Urinary bladder (tissue), 4 donors: Measurements from ENCODE around the gene FXYD1. TPM values are rescaled to one million over a fixed set of nuclear protein-coding genes. Genes with fewer than 3 reads are reported as not detected.
A peak's percentile ranks its signal among the peaks of the same experiment; 100 is the strongest.

ENCODE experiments used
- DNase-seq: peaks from one replicate; pipeline ENCODE4 v3.0.0-alpha.2; 2015; ENCODE audit errors: extremely low spot score
- H3K27ac ChIP-seq: one replicate; pipeline ENCODE4 v1.5.1; 2013; ENCODE audit warnings: low read depth, mild to moderate bottlenecking, moderate library complexity
- H3K36me3 ChIP-seq: one replicate; pipeline ENCODE4 v1.6.1; 2013; ENCODE audit warnings: mild to moderate bottlenecking, moderate library complexity; ENCODE audit not compliant: insufficient read depth
- H3K4me1 ChIP-seq: one replicate; pipeline ENCODE4 v1.6.1; 2013; ENCODE audit warnings: mild to moderate bottlenecking, moderate library complexity; ENCODE audit not compliant: insufficient read depth
- H3K4me3 ChIP-seq: one replicate; pipeline ENCODE4 v1.5.1; 2013; ENCODE audit warnings: low read depth, low read length
- WGBS: extraction: QIAGEN DNeasy Blood & Tissue Kit; methylation state at CpG from one replicate; pipeline ENCODE4 v1.1.7; 2013; 5-methylcytosine and 5-hydroxymethylcytosine counted together
- polyA plus RNA-seq: library from polyadenylated mRNA; stranded (reverse); fragments of 200-250 nt; gene quantifications from one replicate; pipeline ENCODE4 v1.2.3, GENCODE V29; 2013
- total RNA-seq: library from RNA; depleted of rRNA; stranded (reverse); fragments of >200 nt; gene quantifications from one replicate; pipeline ENCODE4 v1.2.3, GENCODE V29; 2014
- donor health status: healthy with polysubstance abuse.
- donor health status: healthy.

The FXYD1 gene
- total RNA-seq (26.9 TPM), polyA plus RNA-seq (121 TPM)

DNA sequence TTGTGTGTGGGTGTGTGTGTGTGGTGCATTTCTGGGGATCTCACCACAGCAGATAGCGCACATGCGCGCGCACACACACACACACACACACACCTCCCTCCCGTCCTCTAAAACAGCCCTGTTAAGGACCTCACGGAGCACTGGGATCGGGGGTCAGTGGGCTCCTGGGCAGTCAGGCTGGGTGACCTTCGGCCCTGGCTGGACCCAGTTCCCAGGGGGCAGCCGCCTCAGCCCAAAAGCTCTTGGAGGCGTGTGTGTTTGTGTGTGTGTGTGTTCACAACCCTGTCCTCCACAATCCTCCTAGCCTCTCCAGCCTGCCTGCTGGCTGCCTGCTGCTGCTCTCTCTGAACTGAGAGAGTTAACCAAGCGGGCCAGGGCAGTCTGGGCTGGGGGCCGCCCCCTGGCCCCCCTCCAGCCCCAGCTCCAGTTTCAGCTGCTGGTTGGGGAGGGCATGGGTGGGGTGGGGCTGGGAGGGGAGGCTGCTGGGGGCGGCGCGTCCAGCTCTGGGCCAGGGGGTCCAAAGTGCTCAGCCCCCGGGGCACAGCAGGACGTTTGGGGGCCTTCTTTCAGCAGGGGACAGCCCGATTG, at the start of gene FXYD1:
FXYD1 (plus strand) TSS at position 520 of the 588 bp plus-strand sequence. CDS start 1,256 bp downstream, outside the sequence.
- Histone ChIP-seq H3K27ac (peak within 1 kb of the TSS; percentile 69), H3K4me3 (peak within 1 kb of the TSS; percentile 17), H3K4me1 (no peaks in the 10 kb centered on the region), H3K36me3 (no peaks in the 10 kb centered on the region)
- WGBS: 32% methylated on average over 18 of the region's 18 CpGs
- no peak for DNase-seq

DNA sequence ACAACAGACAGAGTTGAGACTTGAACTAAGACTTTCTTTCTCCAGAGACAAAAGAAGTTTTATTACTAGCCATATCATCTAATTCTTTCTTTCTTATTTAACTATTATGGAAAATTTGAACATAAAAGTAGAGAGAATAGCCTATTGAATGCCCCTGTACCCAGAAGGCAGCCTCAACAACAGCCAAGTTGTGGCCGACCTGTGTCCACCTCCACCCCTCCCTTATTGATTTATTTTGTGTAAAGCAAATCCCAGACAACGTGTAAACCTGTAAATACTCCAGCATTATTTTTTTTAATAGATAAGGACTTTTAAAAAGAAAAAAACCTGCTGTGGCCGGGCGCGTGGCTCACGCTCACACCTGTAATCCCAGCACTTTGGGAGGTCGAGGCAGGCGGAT, 49.1 kb upstream of the FXYD1 start:
- Histone ChIP-seq H3K36me3 (no peaks in the 10 kb centered on the region), H3K27ac (no peak overlapping the region), H3K4me1 (no peaks in the 10 kb centered on the region), H3K4me3 (no peak overlapping the region)
- whole genome bisulfite sequencing: 85% methylated on average over 8 of the region's 8 CpGs
- DNase-seq: no peak

DNA sequence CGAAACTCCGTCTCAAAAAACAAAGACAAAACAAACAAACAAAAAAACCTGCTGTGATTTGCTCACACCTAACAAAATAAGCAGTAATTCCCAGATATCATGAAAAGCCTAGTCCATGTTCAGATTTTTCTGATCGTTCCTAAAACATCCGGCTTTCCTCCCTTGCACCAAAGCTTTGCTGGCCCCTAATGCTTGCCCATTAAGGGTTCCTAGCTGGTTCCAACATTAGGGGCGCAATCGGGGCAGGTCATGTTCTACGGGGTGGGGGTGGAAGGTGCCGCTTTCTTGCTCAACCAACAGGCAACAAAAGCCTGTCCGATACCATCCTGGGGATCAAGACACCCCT, 48.5 kb upstream of the FXYD1 start:
- no peak overlapping the region for H3K4me3 ChIP-seq
- DNase-seq: no peak

DNA sequence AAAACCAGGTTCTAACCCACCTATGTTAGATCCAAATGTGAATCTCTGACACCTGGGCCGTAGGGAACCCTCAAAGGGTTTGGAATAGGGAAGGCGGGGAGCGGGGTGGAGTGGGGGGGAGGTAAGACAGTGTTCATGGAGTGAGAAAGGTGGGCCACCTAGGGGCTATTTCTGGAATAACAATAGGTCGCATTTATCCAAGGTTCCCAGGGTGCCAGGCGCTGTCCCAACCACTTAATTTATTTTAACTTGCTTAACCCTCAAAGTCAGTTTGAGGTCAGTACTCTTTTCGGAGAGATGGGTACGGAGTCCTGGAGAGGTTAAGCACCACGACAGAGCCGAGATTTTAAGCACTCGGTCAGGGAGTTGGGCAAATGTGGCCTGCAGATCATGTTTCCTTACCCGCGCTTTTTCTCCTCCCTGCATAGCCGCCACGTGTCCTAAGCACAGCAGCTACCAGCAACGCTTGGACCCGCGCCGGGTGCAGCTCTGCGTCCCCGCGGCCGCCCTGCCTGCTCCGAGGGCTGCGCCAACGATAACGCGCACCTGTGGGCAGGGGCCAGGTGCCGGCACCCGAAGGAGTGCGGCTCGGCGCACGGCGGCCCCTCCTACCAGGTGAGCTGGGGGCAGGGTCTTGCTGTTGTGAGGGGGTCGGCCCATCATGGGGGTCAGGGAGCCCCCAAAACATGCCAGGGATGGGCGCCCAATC, 48.0 kb upstream of the FXYD1 start:
- WGBS: 8% methylated on average over 36 of the region's 36 CpGs
- H3K4me1 ChIP-seq: no peaks in the 10 kb centered on the region
- no peak overlapping the region for H3K4me3 ChIP-seq
- H3K27ac ChIP-seq: no peak overlapping the region
- no peak for DNase-seq
- no peaks in the 10 kb centered on the region for H3K36me3 ChIP-seq

More for the DNA sequence above, 48.5 kb upstream of the FXYD1 start:
- Histone ChIP-seq H3K36me3 (no peaks in the 10 kb centered on the region), H3K4me1 (no peaks in the 10 kb centered on the region), H3K27ac (no peak overlapping the region)
- 41% methylated on average over 9 of the region's 9 CpGs for WGBS

DNA sequence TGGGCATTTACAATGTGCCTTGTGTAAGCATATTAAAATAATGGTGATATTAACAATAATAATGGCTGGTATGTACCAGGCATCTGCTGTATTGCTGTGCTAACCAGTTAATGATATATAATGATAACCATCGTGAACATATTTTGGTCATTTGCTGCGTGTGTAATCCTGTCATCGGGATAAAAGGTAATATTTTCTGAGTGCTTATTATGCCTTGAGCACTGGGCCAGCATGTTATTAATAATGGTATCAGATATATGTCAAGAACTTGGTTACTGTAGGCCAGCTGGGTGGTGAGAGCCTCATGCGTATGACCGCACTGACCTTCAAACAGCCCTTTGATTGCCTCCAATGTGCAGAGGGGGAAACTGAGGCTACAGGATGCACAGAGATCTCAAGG, 45.2 kb upstream of the FXYD1 start:
- no peak for DNase-seq
- H3K4me3 ChIP-seq: no peak overlapping the region
- 89% methylated on average over 5 of the region's 5 CpGs for WGBS
- no peaks in the 10 kb centered on the region for H3K36me3 ChIP-seq
- no peak overlapping the region for H3K27ac ChIP-seq
- H3K4me1 ChIP-seq: no peaks in the 10 kb centered on the region

DNA sequence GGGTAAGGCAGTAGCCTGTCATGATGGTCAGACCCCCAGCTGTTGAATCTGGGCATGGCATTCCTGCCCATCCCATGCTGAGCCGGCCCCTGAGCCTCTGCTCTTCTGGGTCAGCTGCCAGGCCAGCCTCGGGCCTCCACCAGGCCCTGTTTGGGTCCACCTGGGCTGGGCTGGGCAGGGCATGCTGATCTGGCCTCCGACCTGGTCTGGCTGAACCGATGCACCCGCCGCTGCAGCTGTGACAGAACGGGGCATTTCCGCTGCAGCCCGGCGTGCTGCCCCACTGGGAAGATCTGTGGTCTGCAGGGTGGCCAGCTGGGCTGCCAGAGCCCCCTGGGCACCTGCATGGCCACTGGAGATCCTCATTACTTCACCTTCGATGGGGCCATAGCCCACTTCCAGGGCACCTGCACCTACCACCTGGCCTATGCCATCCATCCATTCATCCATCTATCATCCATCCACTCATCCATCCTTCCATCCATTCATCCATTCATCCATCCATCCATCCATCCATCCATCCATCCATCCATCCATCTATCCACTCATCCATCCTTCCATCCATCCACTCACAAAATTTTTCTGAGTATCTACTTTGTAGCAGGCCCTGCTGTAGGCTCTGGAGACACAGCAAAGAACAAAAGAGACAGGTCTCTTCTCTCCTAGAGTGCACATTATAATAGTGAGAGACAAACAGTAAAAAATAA, 44.5 kb upstream of the FXYD1 start:
- no peaks in the 10 kb centered on the region for H3K36me3 ChIP-seq
- no peak for DNase-seq
- WGBS: 88% methylated on average over 11 of the region's 11 CpGs
- H3K4me3 ChIP-seq: no peak overlapping the region
- no peaks in the 10 kb centered on the region for H3K4me1 ChIP-seq
- H3K27ac ChIP-seq: no peak overlapping the region

DNA sequence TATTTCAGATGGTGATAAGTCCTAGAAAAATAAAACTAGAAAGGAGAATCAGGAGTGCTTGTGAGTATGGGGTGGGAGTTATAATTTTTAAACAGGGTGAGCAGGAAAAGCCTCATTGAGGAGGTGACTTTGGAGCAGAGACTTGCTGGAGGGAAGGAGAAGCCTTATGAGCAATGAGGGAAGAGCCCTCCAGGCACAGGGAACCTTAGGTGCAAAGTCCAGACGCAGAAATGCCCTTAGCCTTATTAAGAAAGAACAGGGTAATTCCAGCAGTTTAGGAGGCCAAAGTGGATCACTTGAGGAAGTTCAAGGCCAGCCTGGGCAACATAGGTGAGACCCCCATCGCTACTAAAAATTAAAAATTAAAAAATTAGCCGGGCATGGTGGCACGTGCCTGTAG, 44.0 kb upstream of the FXYD1 start:
- no peak overlapping the region for H3K4me3 ChIP-seq
- WGBS: 92% methylated on average over 4 of the region's 4 CpGs
- DNase-seq: no peak
- no peak overlapping the region for H3K27ac ChIP-seq
- no peaks in the 10 kb centered on the region for H3K36me3 ChIP-seq
- H3K4me1 ChIP-seq: no peaks in the 10 kb centered on the region

DNA sequence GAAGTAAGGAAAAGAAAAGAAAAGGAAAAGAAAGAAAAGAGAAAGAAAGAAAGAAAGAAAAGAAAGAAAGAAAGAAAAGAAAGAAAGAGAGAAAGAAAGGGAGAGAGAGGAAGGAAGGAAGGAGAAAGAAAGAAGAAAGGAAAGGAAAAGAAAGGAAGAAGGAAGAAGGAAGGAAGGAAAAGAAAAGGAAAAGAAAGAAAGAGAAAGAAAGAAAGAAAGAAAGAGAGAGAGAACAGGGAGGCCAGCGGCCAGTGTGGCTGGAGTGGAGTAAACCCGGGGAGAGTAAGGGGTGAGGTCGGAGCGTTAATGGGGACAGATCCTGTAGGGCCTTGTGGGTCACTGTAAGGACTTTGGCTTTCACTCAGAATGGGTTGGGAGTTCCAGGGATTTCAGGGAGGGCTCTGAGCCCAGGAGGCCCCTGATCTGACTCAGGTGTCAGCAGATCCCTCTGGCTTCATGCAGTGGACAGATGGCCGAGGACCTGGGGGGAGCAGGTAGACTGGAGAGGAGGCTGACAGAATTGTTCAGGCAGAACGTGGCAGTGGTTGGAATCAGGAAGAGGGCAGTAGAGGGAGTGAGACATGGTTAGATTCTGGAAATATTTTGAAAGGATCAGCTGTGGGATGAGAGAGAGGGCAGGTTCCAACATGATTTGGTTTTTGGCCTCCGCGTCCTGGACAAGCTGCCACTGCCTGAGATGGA, 42.8 kb upstream of the FXYD1 start:
- DNase-seq: no peak
- 64% methylated on average over 8 of the region's 8 CpGs for WGBS
- H3K4me1 ChIP-seq: no peaks in the 10 kb centered on the region
- H3K27ac ChIP-seq: no peak overlapping the region
- H3K36me3 ChIP-seq: no peaks in the 10 kb centered on the region
- no peak overlapping the region for H3K4me3 ChIP-seq

DNA sequence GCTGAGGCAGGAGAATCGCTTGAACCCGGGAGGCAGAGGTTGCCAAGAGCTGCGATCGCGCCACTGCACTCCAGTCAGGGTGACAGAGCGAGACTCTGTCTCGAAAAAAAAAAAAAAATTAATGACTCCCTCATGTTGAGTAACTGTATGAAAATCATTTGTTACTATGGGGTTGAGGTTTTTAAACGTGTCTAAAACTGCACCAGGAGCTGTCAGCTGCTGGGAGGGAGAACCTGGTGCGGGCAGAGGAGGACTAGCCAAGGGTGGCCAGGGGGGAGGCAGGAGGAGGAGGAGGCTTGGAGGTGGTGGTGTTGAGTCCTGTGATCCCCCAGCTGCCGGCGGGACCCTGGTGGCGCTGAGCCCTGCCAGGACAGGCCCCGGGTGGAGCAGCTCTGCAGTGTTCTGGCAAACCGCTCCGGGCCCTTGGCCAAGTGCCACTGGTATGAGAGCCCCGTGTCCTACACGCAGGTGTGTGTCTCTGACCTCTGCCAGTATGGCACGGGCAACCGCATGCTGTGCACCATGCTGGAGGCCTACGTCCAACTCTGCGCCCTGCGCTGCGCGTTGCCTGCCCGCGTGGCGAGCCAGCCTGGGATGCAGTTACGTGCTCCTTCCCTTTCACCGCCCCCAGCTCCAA, 40.1 kb upstream of the FXYD1 start:
- DNase-seq: no peak
- no peaks in the 10 kb centered on the region for H3K4me1 ChIP-seq
- H3K36me3 ChIP-seq: no peaks in the 10 kb centered on the region
- WGBS: 73% methylated on average over 29 of the region's 29 CpGs
- no peak overlapping the region for H3K4me3 ChIP-seq
- no peak overlapping the region for H3K27ac ChIP-seq

DNA sequence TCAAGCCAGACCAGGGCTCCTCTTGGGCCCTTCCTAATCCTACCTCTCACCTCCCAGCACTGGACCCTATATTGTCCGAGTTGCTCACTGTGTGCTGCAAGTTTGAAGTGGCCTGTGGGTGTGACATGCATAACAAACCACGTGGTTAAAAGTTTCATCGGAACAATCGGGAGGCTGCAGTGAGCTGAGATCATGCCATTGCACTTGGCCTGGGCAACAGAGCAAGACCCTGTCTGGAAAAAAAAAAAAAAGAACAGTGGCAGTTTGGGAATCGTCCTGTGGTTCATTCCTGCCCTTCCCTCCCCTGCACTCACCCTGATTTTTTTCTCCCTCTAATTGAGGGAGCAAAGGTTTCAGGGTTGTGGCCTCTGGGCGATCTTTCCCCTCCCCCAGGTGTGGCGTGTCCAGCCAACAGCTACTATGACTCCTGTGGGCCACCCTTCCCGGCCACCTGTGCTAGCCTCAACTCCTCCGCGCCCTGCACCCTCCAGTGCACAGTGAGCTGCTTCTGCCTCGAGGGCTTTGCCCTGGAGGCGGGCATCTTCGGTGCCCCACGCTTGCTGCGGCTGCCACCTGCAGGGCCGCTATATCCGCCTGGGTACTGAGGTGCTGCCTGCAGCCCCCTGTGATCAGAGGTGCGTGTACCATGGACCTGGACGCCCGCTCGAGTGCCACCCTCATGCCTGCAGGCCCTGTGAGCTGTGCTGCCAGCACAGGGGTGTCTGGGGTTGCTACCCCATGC, 39.3 kb upstream of the FXYD1 start:
- no peak overlapping the region for H3K27ac ChIP-seq
- 84% methylated on average over 21 of the region's 21 CpGs for WGBS
- H3K36me3 ChIP-seq: no peaks in the 10 kb centered on the region
- no peak for DNase-seq
- no peak overlapping the region for H3K4me3 ChIP-seq
- no peaks in the 10 kb centered on the region for H3K4me1 ChIP-seq

DNA sequence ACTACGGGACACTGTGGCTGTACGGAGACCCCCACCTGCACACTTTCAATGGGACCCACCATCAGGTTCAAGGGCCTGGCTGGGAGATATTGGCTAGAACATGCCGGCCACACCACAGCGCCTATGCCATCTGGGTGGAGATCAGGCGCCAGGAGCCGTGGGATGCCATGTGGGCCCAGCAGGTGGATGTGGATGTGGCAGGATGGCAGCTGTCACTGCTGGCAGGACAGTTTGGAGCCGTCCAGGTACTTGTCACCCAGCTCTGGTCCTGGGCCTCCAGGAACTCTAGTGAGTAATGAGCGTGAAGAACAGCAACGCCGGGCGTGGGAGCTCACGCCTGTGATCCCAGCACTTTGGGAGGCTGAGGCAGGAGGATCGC, 38.7 kb upstream of the FXYD1 start:
- Histone ChIP-seq H3K27ac (no peak overlapping the region), H3K4me3 (no peak overlapping the region), H3K4me1 (no peaks in the 10 kb centered on the region), H3K36me3 (no peaks in the 10 kb centered on the region)
- 94% methylated on average over 13 of the region's 13 CpGs for WGBS
- no peak for DNase-seq

DNA sequence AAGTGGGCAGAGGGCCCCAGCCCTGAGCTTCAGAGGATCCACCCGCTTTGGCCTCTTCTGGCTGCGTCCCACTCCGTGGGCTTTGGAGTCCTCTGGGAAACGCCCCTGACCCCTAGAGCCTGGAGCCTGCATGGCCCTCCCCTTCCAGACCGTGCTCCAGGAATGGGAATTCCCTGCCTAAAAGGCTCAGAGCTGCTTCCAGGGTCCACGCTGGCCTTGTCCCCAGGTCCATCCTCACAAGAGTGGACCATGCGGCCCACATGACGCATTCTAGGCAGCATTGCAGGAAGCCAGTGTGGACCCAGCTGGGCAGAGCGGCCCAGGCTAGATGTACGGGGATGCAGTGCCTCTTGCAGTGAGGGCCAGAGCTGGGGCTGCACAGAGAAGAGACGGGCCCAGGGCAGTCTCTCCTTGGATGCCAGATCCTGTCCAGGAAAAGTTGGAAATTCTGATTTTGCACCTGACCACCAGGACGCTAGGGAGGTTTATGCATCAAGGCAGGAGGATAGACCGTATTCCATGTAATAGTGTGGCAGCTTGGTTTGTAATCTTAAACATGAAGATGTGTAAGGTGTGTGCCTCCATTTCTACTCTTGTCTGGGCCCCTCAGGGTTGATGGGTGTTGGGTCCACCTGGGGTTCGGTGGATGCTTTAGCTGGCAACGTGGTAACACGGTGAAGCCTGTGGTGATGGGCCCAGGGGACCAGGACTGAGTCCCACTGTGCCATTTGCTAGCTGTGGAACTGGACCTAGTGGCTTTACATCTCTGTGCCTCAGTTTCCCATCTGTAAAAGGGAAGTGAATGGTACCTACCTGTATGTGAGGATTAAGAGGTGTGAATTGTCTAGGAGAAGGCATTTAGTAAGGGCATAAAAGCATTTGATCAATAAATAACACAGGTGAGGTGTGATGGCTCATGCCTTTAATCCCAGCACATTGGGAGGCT, 37.8 kb upstream of the FXYD1 start:
- 69% methylated on average over 16 of the region's 16 CpGs for WGBS
- Histone ChIP-seq H3K27ac (no peak overlapping the region), H3K36me3 (no peaks in the 10 kb centered on the region), H3K4me1 (no peaks in the 10 kb centered on the region), H3K4me3 (no peak overlapping the region)
- no peak for DNase-seq
